ENCODE results near the gene KANSL2. TPM values are rescaled to one million over a fixed set of nuclear protein-coding genes. Genes with fewer than 3 reads are reported as not detected.
"Not testable (repeated sequence)": the region's sequence is repeated elsewhere in the genome, so short reads cannot be mapped to it uniquely, and the experiment has no call there.

KANSL2 gene
- total RNA-seq, 1 experiment from 2014 or later = 41.6 TPM

GRCh38 chr12:48682927-48683326 is 889 bp upstream of the KANSL2 start:
- RAD21 ChIA-PET (ENCODE audit: low non-redundant PET in 1 of 2, low total read pairs in 2 of 2, uncharacterized antibody in 2 of 2, unreplicated experiment in 2 of 2) = no interaction called here
- H3K9me2 ChIP-seq (ENCODE audit: insufficient read depth) = no peaks in the 10 kb centered on the region
- peak overlapping the region; percentile 96 for H3K4me2 ChIP-seq (ENCODE audit: low read length)
- CTCF ChIA-PET = no interaction called here
- H3K4me3 ChIP-seq (replicated peaks in 1 of 2; ENCODE audit: low read depth in 1 of 2, low read length in 2 of 2) = peak overlapping the region; percentile 98 to 99
- POLR2A ChIA-PET = interaction anchor here (0.6 to 1.5 kb wide), 5 partner anchors 8 to 35 kb away, joined by 3 to 16 read pairs (median 4); no protein-coding TSS in a partner anchor
- peaks cover 41% of the 10 kb centered on the region for H3K79me2 ChIP-seq (ENCODE audit: insufficient read depth, low read length)
- peaks cover 7 to 22% of the 10 kb centered on the region in 2 experiments for H3K4me1 ChIP-seq (ENCODE audit: control insufficient read depth in 1 of 2, insufficient read depth in 2 of 2, low read length in 2 of 2)
- no peaks in the 10 kb centered on the region for H3K9me3 ChIP-seq (ENCODE audit: control insufficient read depth in 1 of 2, insufficient read depth in 1 of 2, low read depth in 1 of 2, low read length in 2 of 2)
- H3K27me3 ChIP-seq (ENCODE audit: insufficient read depth, low read length) = no peaks in the 10 kb centered on the region
- no peak for ATAC-seq
- DNase-seq (ENCODE audit: low read depth, low spot score) = no peak
- BruUV-seq (replicated peaks) = no TSS peak
- TF ChIP-seq SP1 (IDR thresholded peaks at IDR 0.05; ENCODE audit: low read depth) (no peak), EZH2phosphoT487 (IDR thresholded peaks at IDR 0.05; ENCODE audit: borderline replicate concordance) (no peak), YY1 (IDR thresholded peaks at IDR 0.05; ENCODE audit: extremely low read depth, insufficient replicate concordance, low read depth, low read length) (no peak), SIN3A (IDR thresholded peaks at IDR 0.05; ENCODE audit: low read depth) (no peak)
- peak overlapping the region; percentile 64 for H3K9ac ChIP-seq (ENCODE audit: low read length)
- H3K36me3 ChIP-seq (ENCODE audit: control insufficient read depth in 1 of 2, insufficient read depth in 2 of 2, low read length in 2 of 2) = peaks cover 20 to 25% of the 10 kb centered on the region in 2 experiments
- H4K20me1 ChIP-seq (ENCODE audit: insufficient read depth) = peaks cover 8% of the 10 kb centered on the region; the same call in 1 of the 2 replicates
- no peak overlapping the region for H3K27ac ChIP-seq (ENCODE audit: low read depth, low read length)
- intact Hi-C loops (cut with micrococcal nuclease) = loop anchor here (2.0 to 5.0 kb wide), 2 partner anchors 34 to 114 kb away; partner anchors contain the start of gene CCNT1
- H2AFZ ChIP-seq (ENCODE audit: low read depth, low read length, poor library complexity, severe bottlenecking) = peak overlapping the region; percentile 49

- DNase-seq (ENCODE audit: low read depth, low spot score); H3K9me2 ChIP-seq (ENCODE audit: insufficient read depth); H3K27me3 ChIP-seq (ENCODE audit: insufficient read depth, low read length); H3K9me3 ChIP-seq (ENCODE audit: control insufficient read depth in 1 of 2, insufficient read depth in 1 of 2, low read depth in 1 of 2, low read length in 2 of 2); RAD21 ChIA-PET (ENCODE audit: low non-redundant PET in 1 of 2, low total read pairs in 2 of 2, uncharacterized antibody in 2 of 2, unreplicated experiment in 2 of 2): not testable (repeated sequence)
- H3K4me1 ChIP-seq (ENCODE audit: control insufficient read depth in 1 of 2, insufficient read depth in 2 of 2, low read length in 2 of 2) = peaks cover 7 to 22% of the 10 kb centered on the region in 2 experiments
- peak; percentile 11; the same call in 1 of the 2 replicates for TF ChIP-seq SIN3A (IDR thresholded peaks at IDR 0.05; ENCODE audit: low read depth)
- H3K4me3 ChIP-seq (replicated peaks in 1 of 2; ENCODE audit: low read depth in 1 of 2, low read length in 2 of 2) = peak overlapping the region; percentile 98 to 99
- H4K20me1 ChIP-seq (ENCODE audit: insufficient read depth) = peaks cover 11% of the 10 kb centered on the region; the same call in 1 of the 2 replicates
- H3K4me2 ChIP-seq (ENCODE audit: low read length) = peak overlapping the region; percentile 96
- H3K79me2 ChIP-seq (ENCODE audit: insufficient read depth, low read length) = peaks cover 45% of the 10 kb centered on the region
- peak overlapping the region; percentile 49 for H2AFZ ChIP-seq (ENCODE audit: low read depth, low read length, poor library complexity, severe bottlenecking)
- peak overlapping the region; percentile 38; the same call in 1 of the 2 replicates for H3K27ac ChIP-seq (ENCODE audit: low read depth, low read length)
- peaks cover 18 to 29% of the 10 kb centered on the region in 2 experiments for H3K36me3 ChIP-seq (ENCODE audit: control insufficient read depth in 1 of 2, insufficient read depth in 2 of 2, low read length in 2 of 2)
- peak; percentile 29 for ATAC-seq
- H3K9ac ChIP-seq (ENCODE audit: low read length) = peak overlapping the region; percentile 64
- ChIA-PET CTCF (interaction anchor here (1.1 kb wide), 1 partner anchor 112 kb away, joined by 3 read pairs; no protein-coding TSS in a partner anchor), POLR2A (interaction anchor here (0.6 to 1.5 kb wide), 5 partner anchors 9 to 516 kb away, joined by 3 to 16 read pairs (median 4); no protein-coding TSS in a partner anchor)
- intact Hi-C loops (cut with micrococcal nuclease) = loop anchor here (2.0 to 5.0 kb wide), 2 partner anchors 34 to 115 kb away; partner anchors contain the start of gene CCNT1
- TSS peak; percentile 60 for BruUV-seq (replicated peaks)
These were observed 481 bp upstream of the KANSL2 start for GRCh38 chr12:48682533-48682905.

Data from HCT116 (cell line).